LNCaP clone FGC (cell line): Measurements from ENCODE around the gene GCAT.

Source experiments
- DNase-seq: peaks from one replicate; pipeline ENCODE4 v3.0.0-alpha.2; 2011; ENCODE audit warnings: low read depth
- H3K4me3 ChIP-seq: 2 replicates; pipeline ENCODE4 v1.5.1; 2011; ENCODE audit warnings: mild to moderate bottlenecking, low read depth, low read length, control low read depth
- CTCF ChIP-seq: IDR thresholded peaks from 2 replicates; pipeline ENCODE4 v1.5.1; 2012; ENCODE audit warnings: mild to moderate bottlenecking; ENCODE audit not compliant: control insufficient read depth, insufficient read depth; ENCODE audit errors: extremely low read depth

Gene GCAT

DNA sequence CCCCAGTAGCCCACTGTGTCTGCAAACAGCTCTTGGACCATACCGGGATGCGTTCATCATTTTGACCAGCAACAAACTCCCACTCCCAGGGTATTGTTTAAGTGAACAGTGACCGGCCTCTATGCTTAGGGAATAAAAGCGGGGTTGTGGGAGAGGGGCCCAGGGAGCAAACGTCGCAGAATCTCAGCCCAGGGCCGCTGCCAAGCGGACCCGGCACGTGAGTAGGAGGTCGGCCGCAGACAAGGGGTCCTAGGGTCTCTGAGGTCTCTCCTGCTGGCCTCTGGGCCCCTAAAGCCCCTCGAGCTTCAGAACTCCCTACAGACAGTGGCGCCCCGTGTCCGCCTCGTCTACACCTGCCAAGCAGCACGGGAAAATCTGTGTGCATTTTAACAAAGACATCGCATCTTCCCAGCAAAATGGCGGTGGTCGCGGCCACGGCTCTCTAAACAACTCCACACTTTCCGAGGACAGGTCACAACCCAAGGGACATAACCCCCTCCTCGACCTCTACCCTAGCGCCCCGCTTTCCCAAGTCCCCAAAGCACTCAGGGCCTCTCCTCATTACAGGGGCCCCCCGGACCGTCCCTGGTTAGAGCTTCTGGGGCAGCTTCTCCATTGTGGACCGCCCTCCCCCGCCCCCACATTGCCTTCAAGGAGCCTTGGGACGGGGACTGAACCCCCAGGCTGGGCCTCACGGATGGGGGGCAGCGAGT, 3.9 kb upstream of the GCAT start:
- no peak for DNase-seq
- TF ChIP-seq CTCF = no peak
- H3K4me3 ChIP-seq = peak overlapping the region; percentile 87; the same call in 1 of the 2 replicates

DNA sequence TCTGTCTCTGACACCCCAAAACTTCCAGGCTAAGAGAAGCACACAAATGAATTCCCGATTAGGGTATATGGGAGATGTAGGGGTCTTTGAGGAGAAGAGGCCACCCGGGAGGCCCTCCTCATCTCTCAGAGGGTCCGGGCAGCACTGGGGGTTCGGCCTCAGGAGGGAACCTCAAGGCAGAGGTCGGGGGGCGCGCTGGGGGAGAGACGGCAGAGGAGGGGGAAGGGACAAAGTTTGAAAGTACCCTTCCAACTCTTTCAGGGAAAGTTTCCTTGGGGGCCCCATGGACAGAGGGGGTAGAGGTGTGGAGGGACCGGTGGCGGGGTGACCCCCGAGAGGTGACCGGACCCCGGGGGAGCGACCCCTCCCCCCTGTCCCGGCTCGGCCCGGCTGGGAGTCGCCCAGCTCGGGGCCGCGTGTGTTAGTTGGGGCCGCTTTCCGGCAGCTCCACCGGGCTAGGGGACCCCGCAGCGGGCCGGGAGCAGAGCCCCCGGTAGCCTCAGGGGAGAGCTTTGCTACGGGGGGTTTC, 3.3 kb upstream of the GCAT start:
- DNase-seq = no peak
- peak overlapping the region; percentile 87 for H3K4me3 ChIP-seq
- no peak for TF ChIP-seq CTCF

GRCh38 chr22:37804881-37805809, 2.6 kb upstream of the GCAT start:
- no peak for DNase-seq
- TF ChIP-seq CTCF = 0 out of 2 replicates have a peak, but pooled peaks have one; percentile 4
- H3K4me3 ChIP-seq = peak overlapping the region; percentile 87

DNA sequence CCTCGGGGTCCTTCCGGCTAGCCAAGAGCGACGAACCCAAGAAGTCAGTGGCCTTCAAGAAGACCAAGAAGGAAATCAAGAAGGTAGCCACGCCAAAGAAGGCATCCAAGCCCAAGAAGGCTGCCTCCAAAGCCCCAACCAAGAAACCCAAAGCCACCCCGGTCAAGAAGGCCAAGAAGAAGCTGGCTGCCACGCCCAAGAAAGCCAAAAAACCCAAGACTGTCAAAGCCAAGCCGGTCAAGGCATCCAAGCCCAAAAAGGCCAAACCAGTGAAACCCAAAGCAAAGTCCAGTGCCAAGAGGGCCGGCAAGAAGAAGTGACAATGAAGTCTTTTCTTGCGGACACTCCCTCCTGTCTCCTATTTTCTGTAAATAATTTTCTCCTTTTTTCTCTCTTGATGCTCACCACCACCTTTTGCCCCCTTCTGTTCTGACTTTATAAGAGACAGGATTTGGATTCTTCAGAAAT, 1.9 kb upstream of the GCAT start:
- no peak for TF ChIP-seq CTCF
- DNase-seq = no peak
- H3K4me3 ChIP-seq = peak overlapping the region; percentile 87

- DNase-seq = no peak
- H3K4me3 ChIP-seq = peak overlapping the region; percentile 87
- no peak for TF ChIP-seq CTCF
Measured at GRCh38 chr22:37806409-37807333, 1.1 kb upstream of the GCAT start.

DNA sequence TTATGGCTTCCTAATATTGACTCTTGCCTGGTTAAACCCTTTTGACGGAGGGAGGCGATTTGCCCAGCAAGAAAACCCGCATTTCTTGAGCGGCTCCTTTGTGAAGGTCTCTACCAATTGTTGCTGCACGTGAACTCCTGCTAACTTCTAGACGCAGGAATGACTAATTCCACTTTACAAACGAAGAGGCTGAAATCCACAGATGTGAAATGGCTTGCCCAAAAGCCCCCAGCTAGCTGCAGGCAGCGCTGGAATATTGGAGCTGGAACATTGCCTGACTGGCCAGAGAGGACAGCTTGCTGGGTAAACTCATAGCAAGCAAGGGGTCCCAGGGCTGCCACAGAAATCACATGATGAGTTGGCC, 542 bp downstream of the GCAT start:
- no peak for TF ChIP-seq CTCF
- no peak for DNase-seq
- peak overlapping the region; percentile 87 for H3K4me3 ChIP-seq
